SIG-M5 (cell line): Measurements from ENCODE around the gene ABCG2.
A peak's percentile ranks its signal among the peaks of the same experiment; 100 is the strongest.
"Not testable (repeated sequence)": the region's sequence is repeated elsewhere in the genome, so short reads cannot be mapped to it uniquely, and the experiment has no call there.

ENCODE experiments used
- DNase-seq: peaks from one replicate; lab custom pipeline; 2025; lab: John Stamatoyannopoulos, UW

ABCG2 gene

DNA sequence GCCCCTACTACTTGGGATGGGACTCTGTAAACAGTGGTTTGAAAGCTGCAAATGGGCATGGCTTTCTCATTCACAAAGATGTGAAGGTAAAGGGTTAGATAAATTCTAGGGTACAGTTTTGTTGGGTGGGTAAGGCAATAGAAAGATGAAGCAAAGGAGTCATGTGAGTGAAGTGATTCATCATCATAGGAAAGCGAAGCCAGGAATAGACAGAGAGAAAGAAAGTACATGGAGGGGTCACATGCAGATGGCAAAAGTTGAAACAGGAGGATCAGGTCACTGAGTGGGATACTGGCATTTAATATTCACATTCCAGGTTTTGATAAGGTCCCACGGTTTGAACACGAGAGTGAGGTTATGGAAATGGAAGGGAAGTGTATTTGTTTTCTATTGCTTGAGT, 8.2 kb upstream of the ABCG2 start:
- no peak for DNase-seq

DNA sequence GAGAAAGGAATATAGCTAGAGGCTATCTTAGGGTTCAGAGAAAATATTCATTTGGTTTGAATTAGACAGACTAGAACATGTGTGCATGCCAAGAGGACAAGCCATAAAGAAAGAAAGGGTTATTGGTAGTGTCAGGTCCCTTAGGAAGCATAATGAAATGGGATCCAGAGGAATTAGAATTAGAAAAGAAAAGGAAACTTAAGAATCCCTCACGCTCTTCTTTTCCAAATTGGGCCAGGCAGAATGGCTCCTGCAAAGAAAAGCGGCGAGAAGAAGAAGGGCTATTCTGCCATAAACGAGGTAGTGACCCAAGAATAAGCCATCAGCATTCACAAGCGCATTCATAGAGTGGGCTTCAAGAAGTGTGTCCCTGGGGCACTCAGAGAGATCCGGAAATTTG, 4.9 kb upstream of the ABCG2 start:
- no peak for DNase-seq

DNA sequence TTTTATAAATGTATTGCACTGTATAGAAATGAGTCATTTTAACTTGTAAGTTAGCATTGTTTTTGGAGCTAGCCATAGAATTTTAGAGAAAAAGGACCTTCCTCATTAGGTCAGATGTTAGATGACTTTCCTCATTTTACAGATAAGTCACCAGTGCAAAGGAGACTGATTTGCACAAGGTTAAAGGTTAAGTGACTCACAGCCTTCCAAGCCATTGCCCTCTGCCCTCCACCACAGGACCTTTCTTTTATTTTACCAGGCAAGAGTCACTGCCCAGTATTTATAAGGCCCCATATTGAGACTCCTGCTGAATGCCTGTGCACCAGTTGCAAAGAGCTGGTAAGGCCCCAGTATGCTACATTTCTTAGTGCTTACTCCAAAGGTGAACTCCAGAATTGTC, 4.2 kb upstream of the ABCG2 start:
- DNase-seq = no peak

- no peak for DNase-seq
Observed at GRCh38 chr4:88159229-88159725, 838 bp upstream of the ABCG2 start.

GRCh38 chr4:88158038-88158488, 376 bp downstream of the ABCG2 start:
- DNase-seq = no peak

GRCh38 chr4:88152331-88152730, 6.1 kb downstream of the ABCG2 start:
- DNase-seq = not testable (repeated sequence)

DNA sequence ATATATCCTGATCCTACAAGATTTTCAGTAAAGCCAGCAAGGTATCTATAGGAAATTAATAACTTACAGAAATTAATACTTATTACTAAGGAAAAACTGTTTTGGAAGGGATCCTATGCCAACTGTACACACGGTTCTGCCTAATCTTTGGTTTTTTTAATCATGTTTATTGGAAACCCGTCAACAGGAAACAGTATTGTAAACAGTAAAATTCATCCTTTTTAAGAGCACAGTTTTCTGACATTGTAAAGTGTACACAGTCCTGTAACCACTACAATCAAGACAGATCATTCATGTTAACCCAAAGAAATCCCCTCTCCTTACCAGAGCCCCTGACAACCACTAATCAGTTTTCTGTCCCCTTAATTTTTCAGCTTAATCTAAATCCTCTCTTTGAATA, 9.9 kb downstream of the ABCG2 start:
- DNase-seq = no peak

GRCh38 chr4:88147799-88148217, 10.6 kb downstream of the ABCG2 start:
- DNase-seq = no peak

DNA sequence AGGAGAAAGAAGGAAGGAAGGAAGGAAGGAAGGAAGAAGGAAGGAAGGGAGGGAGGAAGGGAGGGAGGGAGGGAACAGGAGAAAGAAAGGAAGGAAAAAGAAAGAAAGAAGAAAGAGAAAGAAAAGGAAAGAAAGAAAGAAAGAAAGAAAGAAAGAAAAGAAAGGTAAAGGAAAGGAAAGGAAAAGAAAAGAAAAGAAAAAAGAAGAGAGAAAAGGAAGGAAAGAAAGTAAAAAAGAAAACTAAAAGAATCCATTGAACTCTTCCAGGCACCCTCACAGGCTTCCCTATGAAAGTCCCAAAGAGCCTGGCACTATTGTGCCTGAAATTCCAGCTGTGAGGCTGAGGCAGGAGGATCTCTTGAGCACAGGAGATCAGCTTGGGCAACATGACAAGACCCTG, 11.5 kb downstream of the ABCG2 start:
- no peak for DNase-seq

DNA sequence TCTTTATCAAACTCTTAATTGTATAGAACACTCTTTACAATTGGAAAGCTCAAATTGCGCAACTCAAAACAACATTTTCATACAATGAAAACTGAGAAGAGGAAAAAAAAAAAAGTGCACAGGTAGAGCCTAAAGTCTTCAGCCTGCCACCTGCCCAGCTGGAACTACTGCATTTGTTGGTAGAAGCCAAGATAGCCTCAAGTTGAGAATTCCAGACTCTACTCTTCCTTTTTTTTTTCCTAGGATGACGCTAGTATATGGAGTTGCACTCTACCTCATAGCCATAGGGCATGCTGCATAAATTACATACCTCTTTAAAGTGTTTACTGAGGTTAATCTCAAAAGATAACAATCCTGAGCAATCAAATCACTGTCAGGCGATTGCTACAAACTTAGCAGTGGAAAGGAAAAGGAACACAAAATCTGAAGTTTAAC, 13.6 kb downstream of the ABCG2 start:
- DNase-seq = no peak

DNA sequence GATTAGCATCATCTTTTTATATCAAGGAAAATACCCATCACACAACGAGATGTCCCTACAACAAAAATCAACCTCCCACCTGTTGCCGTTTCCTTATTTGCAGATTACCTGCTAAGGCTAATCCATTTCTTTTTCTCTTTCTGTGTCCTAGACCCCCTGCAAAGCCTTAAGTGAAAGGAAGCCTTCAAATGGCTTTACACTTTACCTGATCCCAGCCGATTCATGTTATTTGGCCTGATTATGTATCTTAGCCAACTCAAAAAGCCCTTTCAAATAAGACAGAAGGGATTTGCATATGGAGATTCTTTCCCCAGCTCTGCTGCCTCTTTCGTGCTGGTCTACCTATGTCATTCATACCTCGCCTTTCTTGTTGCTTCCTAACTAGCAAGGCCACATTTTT, 14.4 kb downstream of the ABCG2 start:
- no peak for DNase-seq

- DNase-seq = no peak
Observed at GRCh38 chr4:88143504-88143903, 14.9 kb downstream of the ABCG2 start.

GRCh38 chr4:88138561-88138960, 19.9 kb downstream of the ABCG2 start:
- DNase-seq = no peak

- no peak for DNase-seq
Observed at GRCh38 chr4:88137112-88137511, 21.3 kb downstream of the ABCG2 start.

- DNase-seq = no peak
Observed at GRCh38 chr4:88136249-88136648, 22.2 kb downstream of the ABCG2 start.

DNA sequence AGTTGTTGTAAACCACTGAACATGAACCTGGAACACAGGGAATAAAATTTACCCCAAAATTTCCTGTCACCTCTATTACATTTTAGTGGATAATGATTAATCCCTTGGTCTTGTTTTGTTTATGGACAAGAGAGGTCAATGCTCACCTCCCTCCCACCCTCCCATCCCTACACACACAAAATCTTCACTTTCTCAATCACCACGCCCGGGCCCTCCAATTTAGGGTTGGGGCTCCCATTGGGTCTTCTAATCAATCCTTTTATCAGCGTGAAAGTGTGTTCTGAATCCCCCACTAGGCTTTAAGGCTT, 23.1 kb downstream of the ABCG2 start:
- DNase-seq = no peak

GRCh38 chr4:88134536-88135355, 23.7 kb downstream of the ABCG2 start:
- no peak for DNase-seq

GRCh38 chr4:88134111-88134510, 24.3 kb downstream of the ABCG2 start:
- no peak for DNase-seq

DNA sequence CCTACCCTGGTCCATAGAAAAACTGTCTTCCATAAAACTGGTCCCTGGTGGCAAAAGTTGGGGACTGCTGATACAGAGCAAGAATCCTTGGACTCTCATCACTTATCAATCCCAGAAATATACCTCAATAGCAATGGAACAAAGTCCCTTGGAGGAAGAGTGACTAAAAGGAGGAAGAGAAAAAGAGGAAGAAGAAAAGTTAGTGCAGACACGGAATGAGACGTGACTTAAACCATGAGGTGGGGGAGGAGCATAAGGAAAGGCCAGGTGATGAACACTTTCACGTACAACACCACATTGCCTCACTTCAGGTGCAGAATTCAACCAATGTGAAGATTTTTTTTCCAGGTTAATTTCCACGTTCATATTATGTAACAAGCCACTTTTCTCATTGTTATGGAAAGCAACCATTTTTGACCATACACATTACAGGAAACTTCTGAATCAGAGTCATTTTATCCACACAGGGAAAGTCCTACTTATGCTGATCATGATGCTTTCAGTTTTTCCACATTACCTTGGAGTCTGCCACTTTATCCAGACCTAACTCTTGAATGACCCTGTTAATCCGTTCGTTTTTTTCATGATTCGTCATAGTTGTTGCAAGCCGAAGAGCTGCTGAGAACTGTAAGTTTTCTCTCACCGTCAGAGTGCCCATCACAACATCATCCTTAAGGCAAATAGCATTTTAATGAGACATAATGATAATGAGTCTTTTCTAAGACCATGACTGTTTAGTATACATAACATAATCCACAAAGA, 27.7 kb downstream of the ABCG2 start:
- peak; percentile 3 for DNase-seq

DNA sequence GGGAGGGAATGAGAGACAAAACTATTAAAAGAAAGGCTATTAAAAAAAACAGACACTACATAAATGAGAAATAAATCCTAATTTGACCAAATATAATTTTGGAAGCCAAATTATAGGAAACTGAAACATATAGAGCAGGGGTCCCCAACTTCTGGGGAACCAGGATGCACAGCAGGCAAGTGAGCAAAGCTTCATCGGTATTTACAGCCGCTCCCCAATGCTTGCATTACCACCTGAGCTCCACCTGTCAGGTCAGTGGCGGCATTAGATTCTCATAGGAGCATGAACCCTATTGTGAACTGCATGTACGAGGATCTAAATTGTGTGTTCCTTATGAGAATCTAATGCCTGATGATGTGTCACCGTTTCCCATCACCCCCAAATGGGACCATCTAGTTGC, 28.4 kb downstream of the ABCG2 start:
- no peak for DNase-seq

DNA sequence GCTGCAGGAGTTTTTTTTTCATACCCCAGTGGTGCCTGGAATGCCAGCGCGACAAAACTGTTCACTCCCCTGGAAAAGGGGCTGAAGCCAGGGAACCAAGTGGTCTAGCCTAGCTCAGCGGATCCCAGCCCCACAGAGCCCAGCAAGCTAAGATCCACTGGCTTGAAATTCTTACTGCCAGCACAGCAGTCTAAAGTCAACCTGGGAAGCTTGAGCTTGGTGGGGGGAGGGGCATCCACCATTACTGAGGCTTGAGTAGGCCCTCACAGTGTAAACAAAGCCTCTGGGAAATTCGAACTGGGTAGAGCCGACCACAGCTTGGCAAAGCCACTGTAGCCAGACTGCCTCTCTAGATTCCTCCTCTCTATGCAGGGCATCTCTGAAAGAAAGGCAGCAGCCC, 36.2 kb downstream of the ABCG2 start:
- DNase-seq = not testable (repeated sequence)

GRCh38 chr4:88119943-88120342, 38.5 kb downstream of the ABCG2 start:
- no peak for DNase-seq

DNA sequence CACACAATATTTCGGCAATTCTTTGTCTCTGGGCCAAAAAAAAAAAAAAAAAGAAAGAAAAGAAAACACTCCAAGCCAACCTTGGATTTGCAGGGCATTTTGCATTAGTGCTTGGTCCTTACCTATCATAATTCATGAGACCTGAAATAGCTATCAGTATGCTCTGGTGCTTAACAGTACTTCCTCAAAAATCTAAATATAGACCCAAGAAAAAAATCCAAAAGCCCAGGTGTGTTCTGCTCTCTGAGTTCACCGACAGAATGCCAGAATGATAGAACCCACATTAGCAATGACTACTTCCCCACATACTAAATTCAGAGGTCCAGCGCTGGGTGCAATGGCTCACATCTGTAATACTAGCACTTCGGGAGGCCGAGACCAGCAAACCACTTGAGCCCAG, 42.9 kb downstream of the ABCG2 start:
- DNase-seq = no peak
